ENCODE results near the gene GNAZ. TPM values are rescaled to one million over a fixed set of nuclear protein-coding genes. Genes with fewer than 3 reads are reported as not detected.

Gene GNAZ
- total RNA-seq, 1 experiment from 2014 or later: 0.82 TPM

DNA sequence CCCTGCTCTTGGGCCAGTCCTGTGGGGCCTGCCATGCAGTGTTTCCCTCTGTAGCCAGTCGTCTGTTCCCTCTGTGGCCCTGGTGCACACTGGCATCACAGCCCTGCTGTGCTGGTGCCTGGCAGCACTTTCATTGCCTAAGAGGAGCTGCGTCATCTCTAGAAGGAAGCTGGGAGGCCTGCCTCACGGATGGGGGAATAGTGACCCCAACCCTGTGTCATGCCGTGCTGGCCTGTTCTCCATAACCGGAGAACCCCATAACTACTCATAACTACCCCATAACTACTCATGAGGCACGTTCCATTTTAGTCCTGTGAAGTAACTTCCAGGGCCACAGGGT is 88.9 kb downstream of the GNAZ start:
- H3K4me3 Mint-ChIP-seq (ENCODE audit: unreplicated experiment): no peak overlapping the region
- POLR2A ChIA-PET: no interaction called here
- intact Hi-C loops (cut with micrococcal nuclease): no loop called here

DNA sequence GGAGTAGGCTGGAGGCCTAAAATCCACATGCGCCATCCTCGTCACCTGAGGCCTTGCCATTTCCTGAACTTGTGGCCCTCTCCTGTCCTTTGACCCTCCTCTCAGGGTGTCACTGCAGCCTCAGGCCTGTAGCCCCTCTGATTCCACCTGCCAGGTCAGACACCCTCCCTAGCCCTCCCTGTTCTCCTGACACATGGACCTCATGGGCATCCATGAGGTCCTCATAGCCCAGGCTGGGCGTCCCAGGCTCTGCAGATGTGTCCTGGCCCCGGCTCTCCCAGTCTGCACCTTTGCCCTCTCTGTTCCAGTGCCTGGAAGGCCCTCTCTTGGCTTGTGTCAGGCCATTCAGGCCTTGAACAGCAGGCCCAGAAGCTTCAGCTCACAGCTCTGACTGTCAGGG is 90.7 kb downstream of the GNAZ start:
- Mint-ChIP-seq H3K27me3 (ENCODE audit: insufficient read depth, unreplicated experiment) (no peaks in the 10 kb centered on the region), H3K4me1 (ENCODE audit: insufficient read depth, unreplicated experiment) (no peaks in the 10 kb centered on the region), H3K27ac (ENCODE audit: low read depth, unreplicated experiment) (peak overlapping the region; percentile 48), H3K4me3 (ENCODE audit: unreplicated experiment) (no peak overlapping the region), H3K36me3 (ENCODE audit: insufficient read depth, unreplicated experiment) (no peaks in the 10 kb centered on the region), H3K9me3 (ENCODE audit: unreplicated experiment) (no peaks in the 10 kb centered on the region)
- TF ChIP-seq, protein P1, sequence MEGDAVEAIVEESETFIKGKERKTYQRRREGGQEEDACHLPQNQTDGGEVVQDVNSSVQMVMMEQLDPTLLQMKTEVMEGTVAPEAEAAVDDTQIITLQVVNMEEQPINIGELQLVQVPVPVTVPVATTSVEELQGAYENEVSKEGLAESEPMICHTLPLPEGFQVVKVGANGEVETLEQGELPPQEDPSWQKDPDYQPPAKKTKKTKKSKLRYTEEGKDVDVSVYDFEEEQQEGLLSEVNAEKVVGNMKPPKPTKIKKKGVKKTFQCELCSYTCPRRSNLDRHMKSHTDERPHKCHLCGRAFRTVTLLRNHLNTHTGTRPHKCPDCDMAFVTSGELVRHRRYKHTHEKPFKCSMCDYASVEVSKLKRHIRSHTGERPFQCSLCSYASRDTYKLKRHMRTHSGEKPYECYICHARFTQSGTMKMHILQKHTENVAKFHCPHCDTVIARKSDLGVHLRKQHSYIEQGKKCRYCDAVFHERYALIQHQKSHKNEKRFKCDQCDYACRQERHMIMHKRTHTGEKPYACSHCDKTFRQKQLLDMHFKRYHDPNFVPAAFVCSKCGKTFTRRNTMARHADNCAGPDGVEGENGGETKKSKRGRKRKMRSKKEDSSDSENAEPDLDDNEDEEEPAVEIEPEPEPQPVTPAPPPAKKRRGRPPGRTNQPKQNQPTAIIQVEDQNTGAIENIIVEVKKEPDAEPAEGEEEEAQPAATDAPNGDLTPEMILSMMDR (IDR thresholded peaks at IDR 0.05; ENCODE audit: unreplicated experiment): no peak
- intact Hi-C loops (cut with micrococcal nuclease): no loop called here
- no peak for DNase-seq (ENCODE audit: unreplicated experiment)
- CTCF ChIA-PET: no interaction called here
- POLR2A ChIA-PET: no interaction called here
- no TSS peak for BruUV-seq (replicated peaks)

More for the DNA sequence above, 88.9 kb downstream of the GNAZ start:
- no peaks in the 10 kb centered on the region for H3K4me1 Mint-ChIP-seq (ENCODE audit: insufficient read depth, unreplicated experiment)
- DNase-seq (ENCODE audit: unreplicated experiment): no peak
- no peaks in the 10 kb centered on the region for H3K36me3 Mint-ChIP-seq (ENCODE audit: insufficient read depth, unreplicated experiment)
- H3K9me3 Mint-ChIP-seq (ENCODE audit: unreplicated experiment): no peaks in the 10 kb centered on the region
- CTCF ChIA-PET: interaction anchor here (0.5 to 0.6 kb wide), 2 partner anchors 14 to 626 kb away, joined by 3 to 4 read pairs; no protein-coding TSS in a partner anchor
- no peak overlapping the region for H3K27ac Mint-ChIP-seq (ENCODE audit: low read depth, unreplicated experiment)
- H3K27me3 Mint-ChIP-seq (ENCODE audit: insufficient read depth, unreplicated experiment): no peaks in the 10 kb centered on the region
- TF ChIP-seq, protein P1 (IDR thresholded peaks at IDR 0.05; ENCODE audit: unreplicated experiment): no peak
- BruUV-seq (replicated peaks): no TSS peak

DNA sequence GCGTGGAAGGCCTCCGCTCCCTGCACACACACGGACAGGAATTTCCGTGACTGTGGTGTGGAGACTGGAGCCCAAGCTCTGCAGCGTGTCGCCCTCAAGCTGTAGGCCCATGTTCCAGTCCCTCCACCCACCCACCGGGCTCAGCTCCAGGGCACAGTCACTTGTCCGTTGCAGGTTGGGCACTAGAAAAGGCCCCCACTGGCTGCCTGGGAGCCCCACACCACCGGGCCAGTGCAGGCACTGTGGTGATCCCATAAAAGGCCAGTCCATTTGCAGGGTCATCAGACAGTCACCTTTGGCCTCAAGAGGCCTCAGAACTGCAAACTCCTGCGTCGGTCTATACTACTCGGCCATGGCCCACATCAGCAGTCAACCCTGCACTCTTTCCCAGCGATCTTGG is 91.3 kb downstream of the GNAZ start:
- Mint-ChIP-seq H3K4me1 (ENCODE audit: insufficient read depth, unreplicated experiment) (no peaks in the 10 kb centered on the region), H3K27ac (ENCODE audit: low read depth, unreplicated experiment) (peak overlapping the region; percentile 48), H3K4me3 (ENCODE audit: unreplicated experiment) (no peak overlapping the region), H3K9me3 (ENCODE audit: unreplicated experiment) (no peaks in the 10 kb centered on the region), H3K36me3 (ENCODE audit: insufficient read depth, unreplicated experiment) (no peaks in the 10 kb centered on the region), H3K27me3 (ENCODE audit: insufficient read depth, unreplicated experiment) (no peaks in the 10 kb centered on the region)
- ChIA-PET CTCF (no interaction called here), POLR2A (no interaction called here)
- TF ChIP-seq, protein P1 (IDR thresholded peaks at IDR 0.05; ENCODE audit: unreplicated experiment): no peak
- DNase-seq (ENCODE audit: unreplicated experiment): no peak
- BruUV-seq (replicated peaks): no TSS peak
- intact Hi-C loops (cut with micrococcal nuclease): no loop called here

DNA sequence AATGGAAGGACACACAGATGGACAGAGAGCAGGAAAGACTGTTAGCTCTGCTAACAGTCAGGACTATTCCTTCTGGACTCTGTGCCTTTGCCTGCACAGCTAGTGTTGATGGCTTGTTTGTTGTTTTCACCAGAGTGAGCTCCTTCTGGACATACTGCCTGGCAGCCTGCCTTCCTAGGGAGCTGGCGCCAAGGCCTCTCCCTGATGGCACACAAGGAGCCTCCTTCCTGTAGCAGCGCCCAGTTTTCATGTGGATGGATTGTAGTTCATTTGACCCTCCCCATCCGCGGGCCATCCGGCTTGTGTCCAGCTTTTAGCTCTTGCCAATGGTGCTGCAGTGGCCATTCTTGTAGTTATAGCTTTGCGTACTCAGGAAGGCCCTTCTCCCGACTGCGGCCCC is 93.3 kb downstream of the GNAZ start:
- TF ChIP-seq, protein P1 (IDR thresholded peaks at IDR 0.05; ENCODE audit: unreplicated experiment): no peak
- Mint-ChIP-seq H3K4me1 (ENCODE audit: insufficient read depth, unreplicated experiment) (no peaks in the 10 kb centered on the region), H3K27me3 (ENCODE audit: insufficient read depth, unreplicated experiment) (no peaks in the 10 kb centered on the region), H3K9me3 (ENCODE audit: unreplicated experiment) (no peaks in the 10 kb centered on the region), H3K36me3 (ENCODE audit: insufficient read depth, unreplicated experiment) (no peaks in the 10 kb centered on the region), H3K4me3 (ENCODE audit: unreplicated experiment) (no peak overlapping the region), H3K27ac (ENCODE audit: low read depth, unreplicated experiment) (no peak overlapping the region)
- peak; percentile 17 for DNase-seq (ENCODE audit: unreplicated experiment)
- intact Hi-C loops (cut with micrococcal nuclease): no loop called here
- CTCF ChIA-PET: interaction anchor here (0.6 to 2.0 kb wide), 5 partner anchors 15 to 1691 kb away, joined by 3 to 11 read pairs (median 4); no protein-coding TSS in a partner anchor
- BruUV-seq (replicated peaks): no TSS peak
- POLR2A ChIA-PET: interaction anchor here (0.9 kb wide), 1 partner anchor 88 kb away, joined by 4 read pairs; no protein-coding TSS in a partner anchor
